Measurements from ENCODE around the gene SUMF1. TPM values are rescaled to one million over a fixed set of nuclear protein-coding genes. Genes with fewer than 3 reads are reported as not detected.

The SUMF1 gene
- total and polyA plus RNA-seq, 8 donors = 27.1 to 43.9 (median 35.3) TPM

DNA sequence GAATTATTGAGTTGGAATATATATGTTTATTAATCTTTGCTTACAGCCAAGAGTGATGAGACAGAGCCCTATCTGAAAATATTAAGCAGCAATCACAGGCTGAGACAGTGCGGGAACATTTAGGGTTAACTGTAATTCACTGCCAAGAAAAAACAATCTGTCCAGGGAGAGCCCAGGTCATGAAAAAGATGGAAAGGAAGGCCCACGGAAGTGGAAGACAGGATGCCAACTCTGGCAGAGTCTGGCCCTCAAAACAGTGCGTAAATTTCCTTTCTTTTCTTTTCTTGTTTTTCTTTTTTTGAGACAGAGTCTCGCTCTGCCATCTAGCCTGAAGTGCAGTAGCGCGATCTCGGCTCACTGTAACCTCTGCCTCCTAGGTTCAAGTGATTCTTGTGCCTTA is 67.6 kb downstream of the SUMF1 start:
- peaks cover 0 to 12% of the 10 kb centered on the region in 2 donors for H3K4me1 ChIP-seq
- no peak for ATAC-seq
- no peak for DNase-seq
- H3K27ac ChIP-seq = no peak overlapping the region
- TF ChIP-seq CTCF (IDR thresholded peaks at IDR 0.05) = no peak
- intact Hi-C loops (cut with DNase I) = no loop called here
- peaks cover 0 to 23% of the 10 kb centered on the region in 2 donors for H3K36me3 ChIP-seq
- no peaks in the 10 kb centered on the region for H3K9me3 ChIP-seq
- no peak overlapping the region for H3K4me3 ChIP-seq
- H3K27me3 ChIP-seq = no peaks in the 10 kb centered on the region

DNA sequence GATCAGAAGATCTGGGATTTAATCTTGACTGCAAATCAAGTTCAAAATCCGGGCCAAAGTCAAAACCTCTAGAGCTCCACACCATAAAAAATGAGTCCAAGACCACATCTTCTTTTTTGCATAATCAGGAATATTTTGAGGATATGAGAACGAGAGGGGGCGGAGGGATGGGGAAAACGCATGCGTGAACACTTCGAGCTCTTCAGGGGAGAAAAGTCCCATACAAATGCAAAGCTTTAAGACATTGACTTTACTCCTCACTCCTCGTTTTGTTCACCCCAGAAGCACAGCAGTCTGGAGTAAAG is 68.2 kb downstream of the SUMF1 start:
- no peak for TF ChIP-seq CTCF (IDR thresholded peaks at IDR 0.05)
- peak in 1 of 4 donors; percentile 41 for DNase-seq
- intact Hi-C loops (cut with DNase I) = no loop called here

GRCh38 chr3:4398120-4398940 is 68.7 kb downstream of the SUMF1 start:
- no peaks in the 10 kb centered on the region for H3K27me3 ChIP-seq
- H3K36me3 ChIP-seq = peaks cover 0 to 12% of the 10 kb centered on the region in 2 donors
- peaks cover 0 to 13% of the 10 kb centered on the region in 2 donors for H3K4me1 ChIP-seq
- no peak for TF ChIP-seq CTCF (IDR thresholded peaks at IDR 0.05)
- intact Hi-C loops (cut with DNase I) = no loop called here
- H3K4me3 ChIP-seq = no peak overlapping the region
- no peaks in the 10 kb centered on the region for H3K9me3 ChIP-seq
- H3K27ac ChIP-seq = no peak overlapping the region
- DNase-seq (no peak), ATAC-seq (no peak)

More for the DNA sequence above, 68.2 kb downstream of the SUMF1 start:
- H3K4me1 ChIP-seq = peaks cover 0 to 13% of the 10 kb centered on the region in 2 donors
- ATAC-seq = no peak
- H3K9me3 ChIP-seq = no peaks in the 10 kb centered on the region
- peaks cover 0 to 18% of the 10 kb centered on the region in 2 donors for H3K36me3 ChIP-seq
- H3K27ac ChIP-seq = no peak overlapping the region
- H3K4me3 ChIP-seq = no peak overlapping the region
- no peaks in the 10 kb centered on the region for H3K27me3 ChIP-seq

DNA sequence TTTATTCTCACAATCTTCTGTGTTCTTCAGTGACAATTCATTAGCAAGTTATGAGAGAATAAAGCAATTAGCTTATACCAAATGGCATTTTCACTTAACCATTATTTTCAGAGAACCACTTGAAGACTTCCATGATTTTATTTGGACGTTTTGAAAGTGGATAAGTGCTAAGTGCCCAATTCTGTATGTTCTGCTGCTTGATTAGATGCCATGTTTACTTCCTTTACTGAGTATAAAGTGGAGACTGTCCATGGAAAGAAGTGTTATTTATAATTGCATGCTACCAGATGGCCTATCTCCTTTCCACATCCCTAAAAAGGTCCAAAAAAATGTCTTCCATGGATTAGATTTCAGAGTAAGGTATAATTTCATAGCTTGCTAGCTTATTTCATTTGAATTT is 69.6 kb downstream of the SUMF1 start:
- DNase-seq (no peak), ATAC-seq (no peak)
- no peak for TF ChIP-seq CTCF (IDR thresholded peaks at IDR 0.05)
- intact Hi-C loops (cut with DNase I) = no loop called here
- Histone ChIP-seq H3K27me3 (no peaks in the 10 kb centered on the region), H3K4me3 (no peak overlapping the region), H3K36me3 (peaks cover 0 to 6% of the 10 kb centered on the region in 2 donors), H3K27ac (no peak overlapping the region), H3K4me1 (peaks cover 0 to 13% of the 10 kb centered on the region in 2 donors), H3K9me3 (no peaks in the 10 kb centered on the region)

DNA sequence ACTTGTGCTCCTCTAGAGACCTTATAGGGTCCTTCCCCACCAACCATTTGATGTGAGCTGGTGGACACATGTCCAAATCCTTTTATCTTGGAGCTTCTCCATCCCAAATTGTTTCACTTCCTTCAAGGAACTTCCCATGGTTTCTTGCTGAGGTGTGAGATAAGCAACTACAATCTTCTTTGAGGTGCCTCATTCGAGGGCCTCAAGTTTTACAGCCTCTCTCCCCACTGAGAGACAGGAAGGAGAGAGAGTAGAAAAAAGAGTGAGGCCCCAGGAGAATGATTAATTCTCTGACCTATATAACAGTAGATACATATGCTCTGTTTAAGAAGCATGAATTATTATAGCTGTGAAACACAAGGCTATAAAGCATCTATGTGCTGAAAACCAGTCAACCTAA is 70.5 kb downstream of the SUMF1 start:
- Histone ChIP-seq H3K4me3 (no peak overlapping the region), H3K27ac (no peak overlapping the region), H3K9me3 (no peaks in the 10 kb centered on the region), H3K36me3 (peaks cover 0 to 1% of the 10 kb centered on the region in 2 donors), H3K27me3 (no peaks in the 10 kb centered on the region), H3K4me1 (peaks cover 0 to 13% of the 10 kb centered on the region in 2 donors)
- DNase-seq = no peak
- intact Hi-C loops (cut with DNase I) = no loop called here
- no peak for ATAC-seq
- no peak for TF ChIP-seq CTCF (IDR thresholded peaks at IDR 0.05)

Data from left lung (tissue), 10 donors.